Mucosa of descending colon (tissue), 3 donors: ENCODE results near the gene DNAH8. TPM values are rescaled to one million over a fixed set of nuclear protein-coding genes. Genes with fewer than 3 reads are reported as not detected.
"Not testable (repeated sequence)": the region's sequence is repeated elsewhere in the genome, so short reads cannot be mapped to it uniquely, and the experiment has no call there.

ENCODE experiments used
- ATAC-seq: fragments of 200-7000 bp; cut with Tn5 transposase; one replicate; pipeline ENCODE4 v1.9.1; 2020; ENCODE audit warnings: mild to moderate bottlenecking, moderate library complexity
- DNase-seq, 3 donors: peaks; one replicate each; pipeline ENCODE4 v3.0.0-alpha.2; 2020
- H3K36me3 ChIP-seq: fragments of 200-600 bp; one replicate; pipeline ENCODE4 v1.8.0; 2021; ENCODE audit warnings: low read depth, mild to moderate bottlenecking
- H3K4me1 ChIP-seq: fragments of 200-600 bp; one replicate; pipeline ENCODE4 v1.8.0; 2021; ENCODE audit warnings: low read depth, mild to moderate bottlenecking
- H3K4me3 ChIP-seq: fragments of 200-600 bp; one replicate; pipeline ENCODE4 v1.8.0; 2021; ENCODE audit warnings: mild to moderate bottlenecking
- H3K9me3 ChIP-seq: fragments of 200-600 bp; one replicate; pipeline ENCODE4 v1.8.0; 2021; ENCODE audit warnings: mild to moderate bottlenecking
- intact Hi-C, 2 donors: fragments of 100-400 bp; cut with DNase I in 1 of 2; cut with micrococcal nuclease in 1 of 2; formaldehyde crosslinking; loops; one replicate each; pipeline versions ENCODE4 v1.11.0 to v1.11.1; 2022; cut with DNase I, micrococcal nuclease
- total RNA-seq, 3 donors: library from RNA; stranded (reverse); fragmentation: NEBNext Ultra II Directional in 2 of 3; extraction: Animal tissue kit (Norgen Biotek cat#: 25700) in 2 of 3; gene quantifications; one replicate each; pipeline versions ENCODE4 v1.2.1 to v1.2.4, GENCODE V29; 2021 to 2023
- TF ChIP-seq, protein P1 (sequence below): fragments of 200-600 bp; IDR thresholded peaks from one replicate; pipeline ENCODE4 v1.8.0; 2022; ENCODE audit warnings: antibody characterized with exemption, mild to moderate bottlenecking
- donor health status: DM: no; HTN: no; CAD: no; lungs with moderate emphysema.
- donor health status: DM: no; HTN: no; CAD: no.
- donor health status: DM: no; HTN: yes; CAD: no.

DNAH8 gene
- total RNA-seq, 3 donors from 2014 or later: 0.03 TPM; not detected in 1

DNA sequence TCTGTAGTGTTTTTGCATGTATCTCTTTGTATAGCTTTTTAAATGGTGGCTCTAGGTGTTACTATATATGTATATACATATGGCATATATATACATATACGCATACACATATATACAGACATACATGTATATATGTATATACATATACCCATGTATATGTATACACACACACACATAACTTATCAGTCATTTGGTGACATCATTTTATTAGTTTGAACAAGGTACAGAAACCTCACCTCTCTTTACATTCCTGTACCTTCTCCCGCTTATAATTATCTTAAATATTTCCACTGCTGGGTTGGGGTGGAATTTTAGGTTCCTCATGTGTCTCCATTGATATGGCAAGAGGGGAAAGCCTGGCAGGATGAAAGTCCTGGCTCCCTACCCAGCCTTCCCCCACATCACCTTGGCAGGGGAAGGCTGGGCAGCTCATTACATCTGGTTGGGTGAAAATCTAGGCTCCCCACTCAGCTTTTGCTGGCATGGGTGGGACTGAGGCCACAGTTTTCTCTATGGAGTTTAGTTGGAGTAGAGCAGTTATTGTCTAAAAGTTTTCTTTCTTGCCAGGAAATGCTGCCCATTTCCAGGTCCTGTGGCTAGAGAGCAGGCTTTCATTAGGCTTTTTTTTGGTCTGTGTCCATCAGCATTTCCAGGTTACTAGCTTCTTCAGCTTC, 19.7 kb upstream of the DNAH8 start:
- intact Hi-C loops: no loop called here
- peak; percentile 25 for ATAC-seq
- TF ChIP-seq, protein P1, sequence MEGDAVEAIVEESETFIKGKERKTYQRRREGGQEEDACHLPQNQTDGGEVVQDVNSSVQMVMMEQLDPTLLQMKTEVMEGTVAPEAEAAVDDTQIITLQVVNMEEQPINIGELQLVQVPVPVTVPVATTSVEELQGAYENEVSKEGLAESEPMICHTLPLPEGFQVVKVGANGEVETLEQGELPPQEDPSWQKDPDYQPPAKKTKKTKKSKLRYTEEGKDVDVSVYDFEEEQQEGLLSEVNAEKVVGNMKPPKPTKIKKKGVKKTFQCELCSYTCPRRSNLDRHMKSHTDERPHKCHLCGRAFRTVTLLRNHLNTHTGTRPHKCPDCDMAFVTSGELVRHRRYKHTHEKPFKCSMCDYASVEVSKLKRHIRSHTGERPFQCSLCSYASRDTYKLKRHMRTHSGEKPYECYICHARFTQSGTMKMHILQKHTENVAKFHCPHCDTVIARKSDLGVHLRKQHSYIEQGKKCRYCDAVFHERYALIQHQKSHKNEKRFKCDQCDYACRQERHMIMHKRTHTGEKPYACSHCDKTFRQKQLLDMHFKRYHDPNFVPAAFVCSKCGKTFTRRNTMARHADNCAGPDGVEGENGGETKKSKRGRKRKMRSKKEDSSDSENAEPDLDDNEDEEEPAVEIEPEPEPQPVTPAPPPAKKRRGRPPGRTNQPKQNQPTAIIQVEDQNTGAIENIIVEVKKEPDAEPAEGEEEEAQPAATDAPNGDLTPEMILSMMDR: no peak
- peaks cover 9% of the 10 kb centered on the region for H3K9me3 ChIP-seq
- H3K36me3 ChIP-seq: no peaks in the 10 kb centered on the region
- no peaks in the 10 kb centered on the region for H3K4me1 ChIP-seq
- no peak for DNase-seq
- no peak overlapping the region for H3K4me3 ChIP-seq

DNA sequence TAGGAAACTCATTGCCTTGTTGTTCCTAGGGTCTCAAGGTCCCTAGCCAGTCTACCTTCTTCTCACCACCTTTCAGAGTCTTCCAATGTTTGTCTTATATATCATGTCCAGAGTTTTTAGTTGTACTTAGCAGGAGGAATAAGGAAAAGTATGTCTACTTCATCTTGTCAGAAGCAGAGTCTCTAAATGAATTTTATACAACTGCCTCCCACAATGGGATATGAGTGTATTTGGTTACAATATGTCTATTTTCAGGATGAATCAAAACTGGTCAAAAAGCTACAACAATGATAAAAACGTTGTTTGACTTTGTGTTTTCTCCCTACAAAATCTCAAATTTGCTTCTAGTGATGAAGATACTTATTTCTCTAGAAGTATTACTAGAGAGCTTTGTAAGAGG, 19.2 kb upstream of the DNAH8 start:
- Histone ChIP-seq H3K9me3 (peaks cover 9% of the 10 kb centered on the region), H3K4me3 (no peak overlapping the region), H3K36me3 (no peaks in the 10 kb centered on the region), H3K4me1 (no peaks in the 10 kb centered on the region)
- intact Hi-C loops: no loop called here
- no peak for DNase-seq
- TF ChIP-seq, protein P1: no peak
- no peak for ATAC-seq

DNA sequence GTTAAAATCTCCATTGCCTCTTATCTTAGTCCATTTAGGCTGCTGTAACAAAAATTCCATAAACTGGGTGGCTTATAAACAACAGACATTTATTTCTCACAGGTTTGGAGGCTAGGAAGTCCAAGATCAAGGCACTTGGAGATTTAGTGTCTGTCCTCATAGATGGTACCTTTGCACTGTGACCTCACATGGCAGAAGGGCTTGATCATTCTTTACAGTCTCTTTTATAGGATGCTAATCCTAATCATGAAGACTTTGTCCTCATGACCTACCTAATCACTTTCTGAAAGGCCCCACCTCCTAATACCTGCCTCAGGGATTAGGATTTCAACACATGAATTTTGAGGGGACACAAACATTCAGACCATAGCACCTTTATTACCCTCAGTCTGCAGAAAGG, 18.8 kb upstream of the DNAH8 start:
- ATAC-seq (peak; percentile 62), DNase-seq (no peak)
- no peaks in the 10 kb centered on the region for H3K36me3 ChIP-seq
- no peaks in the 10 kb centered on the region for H3K4me1 ChIP-seq
- intact Hi-C loops: no loop called here
- TF ChIP-seq, protein P1: no peak
- no peak overlapping the region for H3K4me3 ChIP-seq
- H3K9me3 ChIP-seq: peaks cover 9% of the 10 kb centered on the region

DNA sequence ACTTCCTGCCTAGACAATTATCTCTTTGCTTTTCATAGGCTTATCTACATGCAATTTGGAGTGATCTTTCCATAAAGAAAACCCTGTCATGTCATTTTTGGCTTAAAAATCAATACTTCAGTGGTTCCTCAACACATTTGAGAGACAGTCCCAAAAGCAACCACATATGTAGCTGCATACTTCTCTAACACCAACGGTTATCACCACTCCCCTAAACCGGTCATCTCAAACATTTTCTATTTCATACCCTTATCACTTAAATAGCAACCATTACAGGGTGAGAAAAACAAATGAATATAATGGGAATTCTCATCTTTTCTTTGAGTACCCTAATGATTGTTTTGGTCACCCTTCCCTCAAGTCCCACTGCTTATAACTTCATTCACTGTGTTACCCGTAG, 17.3 kb upstream of the DNAH8 start:
- H3K36me3 ChIP-seq: no peaks in the 10 kb centered on the region
- ATAC-seq (no peak), DNase-seq (no peak)
- TF ChIP-seq, protein P1: no peak
- no peaks in the 10 kb centered on the region for H3K4me1 ChIP-seq
- peaks cover 9% of the 10 kb centered on the region for H3K9me3 ChIP-seq
- H3K4me3 ChIP-seq: no peak overlapping the region
- intact Hi-C loops: no loop called here

DNA sequence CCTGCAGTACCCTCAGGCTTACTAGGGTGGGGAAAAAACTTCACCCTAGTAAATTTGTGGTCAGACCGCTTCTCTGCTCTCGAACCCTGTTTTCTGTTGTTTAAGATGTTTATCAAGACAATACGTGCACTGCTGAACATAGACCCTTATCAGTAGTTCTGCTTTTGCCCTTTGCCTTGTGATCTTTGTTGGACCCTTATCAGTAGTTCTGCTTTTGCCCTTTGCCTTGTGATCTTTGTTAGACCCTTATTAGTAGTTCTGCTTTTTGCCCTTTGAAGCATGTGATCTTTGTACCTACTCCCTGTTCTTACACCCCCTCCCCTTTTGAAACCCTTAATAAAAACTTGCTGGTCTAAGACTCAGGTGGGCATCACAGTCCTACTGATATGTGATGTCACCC, 15.4 kb upstream of the DNAH8 start:
- intact Hi-C loops, ATAC-seq, H3K36me3 ChIP-seq, DNase-seq, H3K9me3 ChIP-seq, H3K4me1 ChIP-seq, H3K4me3 ChIP-seq: not testable (repeated sequence)

DNA sequence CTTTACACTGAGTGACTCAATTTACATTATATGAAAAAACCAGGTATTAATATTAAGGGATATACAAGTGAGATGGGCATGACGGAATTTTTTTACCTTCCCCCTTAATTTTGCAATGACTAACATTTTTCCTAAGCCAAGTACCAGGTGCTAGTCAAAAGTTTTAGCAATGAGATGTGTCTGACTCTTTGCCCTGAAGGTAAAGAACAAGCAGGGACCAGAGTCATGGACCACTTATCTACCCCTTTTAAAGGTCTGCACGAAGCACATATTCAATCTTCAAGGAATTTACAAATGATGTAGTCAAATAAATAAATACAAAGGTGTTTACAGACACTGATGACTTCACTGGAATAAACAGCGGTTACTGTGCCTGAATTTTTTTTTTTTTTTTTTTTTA, 13.6 kb upstream of the DNAH8 start:
- no peaks in the 10 kb centered on the region for H3K36me3 ChIP-seq
- TF ChIP-seq, protein P1: no peak
- intact Hi-C loops: no loop called here

More for the DNA sequence above, 13.6 kb upstream of the DNAH8 start:
- DNase-seq (no peak), ATAC-seq (no peak)
- H3K9me3 ChIP-seq: peaks cover 9% of the 10 kb centered on the region
- H3K4me1 ChIP-seq: no peaks in the 10 kb centered on the region
- H3K4me3 ChIP-seq: no peak overlapping the region
